ENCODE data around the gene LAMTOR2. TPM values are rescaled to one million over a fixed set of nuclear protein-coding genes. Genes with fewer than 3 reads are reported as not detected.
A peak's percentile ranks its signal among the peaks of the same experiment; 100 is the strongest.

LAMTOR2 gene
- total and polyA plus RNA-seq, 2 experiments from 2014 or later: 67.3 to 108 TPM

- TF ChIP-seq ETS1 (IDR thresholded peaks at IDR 0.05) (peak; percentile 62), NANOG (IDR thresholded peaks at IDR 0.05; ENCODE audit: borderline replicate concordance) (no peak), JUNB (IDR thresholded peaks at IDR 0.05; ENCODE audit: unreplicated experiment) (peak; percentile 97), CREB1 (CRISPR knock-in tag; IDR thresholded peaks at IDR 0.05; ENCODE audit: low read depth) (peak; percentile 72)
These were observed 27.9 kb downstream of the LAMTOR2 start, which contains the start of gene MEX3A (continued) for GRCh38 chr1:156082309-156083091.

GRCh38 chr1:156083800-156084790 is 29.5 kb downstream of the LAMTOR2 start:
- Mint-ChIP-seq H3K4me3 (peak overlapping the region; percentile 91), H3K36me3 (ENCODE audit: low read depth) (peaks cover 10% of the 10 kb centered on the region), H3K27ac (no peak overlapping the region; the same call in 1 of the 2 replicates), H3K9me3 (peaks cover 3% of the 10 kb centered on the region; the same call in 1 of the 3 replicates), H3K4me1 (peaks cover 45% of the 10 kb centered on the region), H3K27me3 (ENCODE audit: insufficient read depth, low read depth, poor library complexity) (peaks cover 22% of the 10 kb centered on the region)
- peak overlapping the region; percentile 86 for H3K4me2 ChIP-seq
- H4K20me1 ChIP-seq (replicated peaks; ENCODE audit: insufficient read depth): peaks cover 16% of the 10 kb centered on the region
- peak overlapping the region; percentile 99 for H3K4me3 ChIP-seq
- no peak for ATAC-seq
- H3F3A ChIP-seq (replicated peaks; ENCODE audit: low read depth): peaks cover 26% of the 10 kb centered on the region
- H3K27me3 ChIP-seq (ENCODE audit: insufficient read depth): no peaks in the 10 kb centered on the region
- no peak for DNase-seq (ENCODE audit: low spot score)
- H3K27ac ChIP-seq (ENCODE audit: low read depth): no peak overlapping the region
- TF ChIP-seq REST (IDR thresholded peaks at IDR 0.05; ENCODE audit: unreplicated experiment) (no peak), ZNF331 (CRISPR knock-in tag; IDR thresholded peaks at IDR 0.05; ENCODE audit: low read depth) (no peak)
- H3K79me2 ChIP-seq (replicated peaks; ENCODE audit: insufficient read depth): peaks cover 34% of the 10 kb centered on the region
- no peaks in the 10 kb centered on the region for H3K36me3 ChIP-seq (ENCODE audit: insufficient read depth)
- H3K4me1 ChIP-seq (ENCODE audit: insufficient read depth): peaks cover 41% of the 10 kb centered on the region
- H2AFZ ChIP-seq: no peak overlapping the region
- no peaks in the 10 kb centered on the region for H3K9me2 ChIP-seq (ENCODE audit: insufficient read depth)
